ENCODE results near the gene RASSF3. TPM values are rescaled to one million over a fixed set of nuclear protein-coding genes. Genes with fewer than 3 reads are reported as not detected.

RASSF3 gene
- total RNA-seq, 4 donors from 2014 or later, result 14.7 to 18.3 (median 16.7) TPM

DNA sequence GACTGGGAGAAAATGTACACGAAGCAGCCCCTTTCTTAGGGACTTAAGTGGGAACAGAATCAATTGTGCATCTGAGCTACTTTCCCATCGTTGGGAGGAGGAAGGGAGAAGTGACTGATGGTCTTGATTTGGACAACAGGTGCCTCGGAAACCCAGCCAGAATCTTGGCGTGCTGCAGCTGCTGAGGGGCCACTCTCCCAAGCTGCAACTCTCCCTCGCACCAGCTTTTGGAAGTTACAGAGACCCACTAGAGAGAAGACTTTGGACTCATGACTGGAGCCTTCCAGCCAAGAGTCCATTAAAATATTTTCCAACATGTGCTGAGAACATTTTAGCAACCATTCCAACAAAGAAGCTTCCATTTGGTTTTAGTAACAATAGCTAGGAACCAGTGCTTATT is 96.6 kb downstream of the RASSF3 start:
- no peaks in the 10 kb centered on the region for H3K27me3 ChIP-seq
- TF ChIP-seq EP300 (IDR thresholded peaks at IDR 0.05) (no peak), POLR2A (IDR thresholded peaks at IDR 0.05) (no peak)
- TF ChIP-seq, protein P1, sequence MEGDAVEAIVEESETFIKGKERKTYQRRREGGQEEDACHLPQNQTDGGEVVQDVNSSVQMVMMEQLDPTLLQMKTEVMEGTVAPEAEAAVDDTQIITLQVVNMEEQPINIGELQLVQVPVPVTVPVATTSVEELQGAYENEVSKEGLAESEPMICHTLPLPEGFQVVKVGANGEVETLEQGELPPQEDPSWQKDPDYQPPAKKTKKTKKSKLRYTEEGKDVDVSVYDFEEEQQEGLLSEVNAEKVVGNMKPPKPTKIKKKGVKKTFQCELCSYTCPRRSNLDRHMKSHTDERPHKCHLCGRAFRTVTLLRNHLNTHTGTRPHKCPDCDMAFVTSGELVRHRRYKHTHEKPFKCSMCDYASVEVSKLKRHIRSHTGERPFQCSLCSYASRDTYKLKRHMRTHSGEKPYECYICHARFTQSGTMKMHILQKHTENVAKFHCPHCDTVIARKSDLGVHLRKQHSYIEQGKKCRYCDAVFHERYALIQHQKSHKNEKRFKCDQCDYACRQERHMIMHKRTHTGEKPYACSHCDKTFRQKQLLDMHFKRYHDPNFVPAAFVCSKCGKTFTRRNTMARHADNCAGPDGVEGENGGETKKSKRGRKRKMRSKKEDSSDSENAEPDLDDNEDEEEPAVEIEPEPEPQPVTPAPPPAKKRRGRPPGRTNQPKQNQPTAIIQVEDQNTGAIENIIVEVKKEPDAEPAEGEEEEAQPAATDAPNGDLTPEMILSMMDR (IDR thresholded peaks at IDR 0.05), result no peak
- no peak for DNase-seq (ENCODE audit: low spot score in 2 of 2)
- no peaks in the 10 kb centered on the region for H3K9me3 ChIP-seq
- H3K4me3 ChIP-seq, result no peak overlapping the region
- no peak overlapping the region for H3K27ac ChIP-seq
- H3K36me3 ChIP-seq, result peaks cover 0 to 4% (median 0%) of the 10 kb centered on the region in 3 donors
- WGBS, 2 donors, result 66 to 68% methylated on average over 5 of the region's 5 CpGs
- peaks cover 0 to 3% (median 0%) of the 10 kb centered on the region in 4 donors for H3K4me1 ChIP-seq

DNA sequence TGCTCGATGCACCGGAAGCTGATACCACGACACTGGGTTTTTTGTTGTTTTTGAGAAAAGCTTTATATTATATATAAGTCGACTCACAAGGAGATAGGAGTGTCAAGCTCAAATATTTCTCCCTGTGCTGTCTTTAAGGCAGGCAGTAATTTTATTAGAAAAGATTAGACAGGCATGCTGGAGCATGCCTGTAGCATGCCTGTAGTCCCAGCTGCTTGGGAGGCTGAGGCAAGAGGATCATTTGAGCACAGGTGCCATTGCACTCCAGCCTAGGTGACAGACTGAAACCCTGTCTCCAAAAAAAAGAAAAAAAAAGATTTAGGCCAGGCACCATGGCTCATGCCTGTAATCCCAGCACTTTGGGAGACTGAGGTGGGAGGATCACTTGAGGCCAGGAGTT is 97.1 kb downstream of the RASSF3 start:
- Histone ChIP-seq H3K4me1 (peaks cover 0 to 3% (median 0%) of the 10 kb centered on the region in 4 donors), H3K27me3 (no peaks in the 10 kb centered on the region), H3K9me3 (no peaks in the 10 kb centered on the region), H3K4me3 (no peak overlapping the region), H3K36me3 (peaks cover 0 to 9% (median 0%) of the 10 kb centered on the region in 3 donors), H3K27ac (no peak overlapping the region)
- TF ChIP-seq, protein P1 (IDR thresholded peaks at IDR 0.05), result no peak
- TF ChIP-seq POLR2A (IDR thresholded peaks at IDR 0.05) (no peak), EP300 (IDR thresholded peaks at IDR 0.05) (no peak)
- no peak for DNase-seq (ENCODE audit: low spot score in 2 of 2)
- 81 to 87% methylated on average over 4 of the region's 4 CpGs for WGBS, 2 donors

DNA sequence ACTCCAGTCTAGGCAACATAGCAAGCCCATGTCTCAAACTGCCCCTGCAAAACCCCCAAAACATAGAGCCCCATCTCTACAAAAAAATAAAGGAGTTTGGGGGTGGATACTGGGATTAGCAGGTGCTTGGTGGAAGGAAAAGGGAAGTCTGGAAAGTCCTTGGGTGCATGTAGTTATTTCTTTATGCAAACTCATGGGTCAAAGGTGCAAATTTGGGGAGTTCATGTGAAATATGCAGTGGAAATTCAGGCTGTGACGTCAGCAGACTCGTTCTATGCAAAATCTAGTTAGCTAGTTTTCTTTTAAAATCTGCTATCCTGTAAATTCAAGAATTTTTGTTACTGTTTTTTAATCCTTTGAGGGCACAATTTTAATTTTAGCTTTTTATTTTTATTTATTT is 97.6 kb downstream of the RASSF3 start:
- Histone ChIP-seq H3K4me1 (peaks cover 0 to 3% (median 0%) of the 10 kb centered on the region in 4 donors), H3K27me3 (no peaks in the 10 kb centered on the region), H3K9me3 (no peaks in the 10 kb centered on the region), H3K4me3 (no peak overlapping the region), H3K27ac (no peak overlapping the region), H3K36me3 (peaks cover 0 to 15% (median 0%) of the 10 kb centered on the region in 3 donors)
- 83 to 90% methylated on average over 2 of the region's 2 CpGs for WGBS, 2 donors
- TF ChIP-seq, protein P1 (IDR thresholded peaks at IDR 0.05), result no peak
- TF ChIP-seq EP300 (IDR thresholded peaks at IDR 0.05) (no peak), POLR2A (IDR thresholded peaks at IDR 0.05) (no peak)
- no peak for DNase-seq (ENCODE audit: low spot score in 2 of 2)

DNA sequence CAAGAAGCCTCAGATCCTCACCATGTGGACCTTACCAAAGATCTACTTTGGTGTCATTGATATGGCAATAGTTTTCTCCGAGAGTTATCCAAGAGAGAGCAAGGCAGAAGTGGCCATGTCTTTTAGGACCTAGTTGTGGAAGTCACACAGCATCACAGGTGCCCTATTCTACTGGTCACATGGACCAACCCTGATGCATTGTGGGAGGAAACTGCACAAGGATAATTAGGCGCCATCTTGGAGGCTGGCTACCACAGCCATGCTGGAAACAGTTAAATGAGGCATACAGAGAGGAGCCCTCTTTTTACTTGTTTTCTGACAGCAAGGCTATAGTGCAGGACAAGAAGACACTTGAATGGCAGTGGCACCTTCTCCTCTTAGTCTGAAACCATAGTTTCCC is 99.1 kb downstream of the RASSF3 start:
- Histone ChIP-seq H3K4me1 (peaks cover 0 to 3% (median 0%) of the 10 kb centered on the region in 4 donors), H3K9me3 (no peaks in the 10 kb centered on the region), H3K27me3 (no peaks in the 10 kb centered on the region), H3K36me3 (peaks cover 0 to 23% (median 0%) of the 10 kb centered on the region in 3 donors), H3K4me3 (no peak overlapping the region), H3K27ac (no peak overlapping the region)
- DNase-seq (ENCODE audit: low spot score in 2 of 2), result no peak
- TF ChIP-seq, protein P1 (IDR thresholded peaks at IDR 0.05), result no peak
- TF ChIP-seq POLR2A (IDR thresholded peaks at IDR 0.05) (no peak), EP300 (IDR thresholded peaks at IDR 0.05) (no peak)
- WGBS, 2 donors, result 95 to 100% methylated on average over 2 of the region's 2 CpGs

DNA sequence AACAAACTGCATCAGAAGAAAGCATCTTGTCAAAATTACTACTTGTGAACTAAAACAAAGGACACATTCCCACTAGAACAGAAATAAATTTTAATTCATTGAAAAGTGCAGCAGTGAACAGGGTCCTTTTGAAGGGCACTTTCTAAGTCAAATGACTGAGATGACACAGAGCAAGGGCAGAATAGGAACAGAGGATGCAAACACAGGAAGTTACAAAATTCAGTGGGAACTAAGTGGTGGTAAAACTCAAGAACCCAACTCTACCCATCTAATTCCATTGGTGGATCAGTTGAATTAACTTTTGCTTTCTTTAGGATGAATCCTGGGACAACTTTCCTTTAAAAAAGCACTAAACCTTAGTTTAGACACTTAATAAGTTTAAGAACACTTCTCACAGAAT is 103.1 kb downstream of the RASSF3 start:
- TF ChIP-seq POLR2A (IDR thresholded peaks at IDR 0.05), result no peak

DNA sequence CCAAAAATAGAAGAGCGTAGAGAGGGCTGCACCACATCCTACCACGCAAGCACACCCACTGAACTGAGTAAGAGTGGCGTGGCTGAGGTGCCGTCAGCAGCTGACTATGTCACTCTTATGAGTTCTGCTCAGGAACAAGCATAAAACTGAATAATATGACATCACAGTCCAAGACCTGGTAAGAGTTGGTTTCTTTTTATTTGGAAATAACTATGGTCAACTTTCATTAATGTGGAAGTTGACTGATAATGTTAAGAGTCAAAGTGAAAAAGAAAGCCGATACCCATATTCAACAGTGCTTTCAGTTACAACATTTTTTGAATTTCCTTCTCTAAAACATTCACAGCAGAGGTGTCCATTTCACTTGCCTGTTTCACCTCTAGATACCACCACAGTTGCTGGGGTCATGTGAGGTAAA is 104.3 kb downstream of the RASSF3 start:
- Histone ChIP-seq H3K27ac (no peak overlapping the region), H3K4me3 (no peak overlapping the region), H3K4me1 (no peaks in the 10 kb centered on the region), H3K27me3 (no peaks in the 10 kb centered on the region), H3K36me3 (peaks cover 2 to 75% (median 11%) of the 10 kb centered on the region in 3 donors), H3K9me3 (no peaks in the 10 kb centered on the region)
- no peak for DNase-seq (ENCODE audit: low spot score in 2 of 2)
- no peak for TF ChIP-seq POLR2A (IDR thresholded peaks at IDR 0.05)
- TF ChIP-seq EP300 (IDR thresholded peaks at IDR 0.05), result no peak
- TF ChIP-seq, protein P1 (IDR thresholded peaks at IDR 0.05), result no peak
- 90 to 95% methylated on average over 5 of the region's 5 CpGs for WGBS, 2 donors

More for the DNA sequence above, 103.1 kb downstream of the RASSF3 start:
- Histone ChIP-seq H3K9me3 (no peaks in the 10 kb centered on the region), H3K4me1 (no peaks in the 10 kb centered on the region), H3K27me3 (no peaks in the 10 kb centered on the region), H3K27ac (no peak overlapping the region), H3K4me3 (no peak overlapping the region), H3K36me3 (peaks cover 2 to 63% (median 11%) of the 10 kb centered on the region in 3 donors)
- DNase-seq (ENCODE audit: low spot score in 2 of 2), result no peak
